OCI-M2 (cell line): ENCODE data around the gene KRTAP4-6.
"Not testable (repeated sequence)": the region's sequence is repeated elsewhere in the genome, so short reads cannot be mapped to it uniquely, and the experiment has no call there.

Experiments
- DNase-seq: peaks from one replicate; lab custom pipeline; 2025; ENCODE audit not compliant: unreplicated experiment; lab: John Stamatoyannopoulos, UW

KRTAP4-6 gene

GRCh38 chr17:41107941-41108450 lies 32.3 kb downstream of the KRTAP4-6 start:
- no peak for DNase-seq

GRCh38 chr17:41105347-41105746 lies 35.0 kb downstream of the KRTAP4-6 start, which contains the start of gene KRTAP4-9:
KRTAP4-9 (plus strand) TSS chr17:41105389; CDS start chr17:41105389, 0 bp downstream.
- DNase-seq: not testable (repeated sequence)

DNA sequence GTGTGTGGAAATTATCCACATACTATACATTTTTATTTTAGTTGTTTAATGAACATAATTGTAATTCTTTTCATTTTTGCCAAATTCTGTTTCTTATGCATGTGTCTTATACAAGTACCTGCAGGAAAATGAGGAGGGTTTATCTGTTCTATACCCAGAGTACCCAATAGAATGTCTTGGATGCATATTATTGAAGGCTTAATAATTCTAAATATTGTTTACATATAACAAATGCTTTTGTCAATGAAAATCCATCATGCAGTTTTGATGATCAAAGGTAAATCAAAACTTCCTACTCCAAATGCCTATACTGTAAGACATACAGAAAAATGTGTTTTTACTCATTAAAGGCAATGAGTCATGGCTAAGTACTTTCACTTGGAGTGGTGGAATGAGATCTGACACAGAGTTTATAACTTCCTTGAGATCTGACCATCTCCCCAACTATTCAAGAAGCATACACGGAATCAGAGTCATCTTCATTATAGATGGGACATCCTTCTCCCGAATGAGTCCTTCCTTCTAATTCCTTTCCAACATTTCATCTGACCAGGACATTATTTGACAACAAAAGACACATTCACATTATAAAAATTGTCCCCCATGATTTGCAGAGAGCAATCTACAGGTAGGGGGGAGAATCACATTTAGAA lies 35.8 kb downstream of the KRTAP4-6 start:
- DNase-seq: not testable (repeated sequence)

GRCh38 chr17:41103896-41104295 lies 36.4 kb downstream of the KRTAP4-6 start:
- DNase-seq: no peak

DNA sequence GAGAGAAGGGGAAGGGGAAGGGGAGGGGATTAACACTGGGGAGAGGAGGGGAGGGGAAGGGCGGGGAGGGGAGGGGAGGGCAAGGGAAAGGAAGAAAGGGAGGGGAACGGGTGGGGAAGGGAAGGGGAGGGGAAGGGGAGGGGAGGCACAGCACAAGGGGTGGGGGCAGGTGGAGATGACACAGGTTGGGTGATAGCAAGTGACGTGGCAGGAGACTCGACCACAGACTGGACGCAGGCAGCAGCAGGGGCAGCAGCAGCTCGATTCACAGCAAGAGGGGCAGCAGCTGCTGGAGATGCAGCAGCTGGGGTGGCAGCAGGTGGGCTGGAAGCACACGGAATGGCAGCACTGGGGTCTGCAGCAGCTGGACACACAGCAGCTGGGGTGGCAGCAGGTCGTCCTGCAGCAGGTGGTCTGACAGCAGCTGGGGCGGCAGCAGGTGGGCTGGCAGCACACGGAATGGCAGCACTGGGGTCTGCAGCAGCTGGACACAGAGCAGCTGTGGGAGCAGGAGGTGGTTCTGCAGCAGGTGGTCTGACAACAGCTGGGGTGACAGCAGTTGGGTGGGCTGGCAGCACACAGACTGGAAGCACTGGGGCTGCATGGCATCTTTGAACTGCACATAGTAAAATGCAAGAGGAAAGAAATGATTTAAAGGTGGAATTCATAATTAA lies 38.6 kb downstream of the KRTAP4-6 start, which contains the start of gene KRTAP4-16:
Gene KRTAP4-16 (minus strand): TSS at position 624 of the 674 bp plus-strand sequence. CDS start 0 bp downstream, at position 624.
- no peak for DNase-seq

DNA sequence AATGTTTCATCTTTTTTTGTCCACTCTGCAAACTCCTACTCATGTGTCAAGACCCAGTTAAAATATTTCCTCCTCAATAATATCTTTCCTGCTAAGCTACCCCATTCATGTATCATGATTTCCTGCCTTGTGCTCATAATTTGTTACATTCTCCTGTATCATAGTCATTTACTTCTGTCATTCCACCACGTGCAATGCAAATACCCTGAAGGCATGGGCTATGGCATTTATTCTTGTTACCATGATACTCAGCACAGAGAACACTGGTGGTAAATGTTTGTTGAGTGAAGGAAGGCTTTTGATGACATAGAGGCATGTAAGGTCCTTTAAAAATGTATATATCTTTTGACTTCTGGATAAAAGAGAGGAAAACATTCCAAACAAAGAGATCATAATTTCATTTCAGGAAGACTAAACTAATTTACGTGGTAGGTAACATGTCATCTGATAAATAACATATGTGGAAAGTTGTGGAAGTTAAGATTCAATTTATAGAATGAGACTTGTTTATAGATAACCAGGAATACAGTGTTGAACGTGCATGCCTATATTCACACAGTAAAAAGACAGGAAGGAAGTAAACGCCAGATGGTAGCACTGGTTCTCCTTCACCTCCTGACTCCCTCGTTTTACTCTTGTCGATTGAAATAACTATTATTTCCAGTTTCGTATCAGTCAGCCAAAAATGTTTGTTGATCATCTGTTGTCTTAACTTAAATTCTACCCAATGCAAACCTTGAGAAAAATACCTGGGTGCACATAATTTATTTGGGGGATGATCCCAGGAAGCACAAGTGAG lies 40.5 kb downstream of the KRTAP4-6 start:
- DNase-seq: not testable (repeated sequence)

GRCh38 chr17:41098481-41098880 lies 41.9 kb downstream of the KRTAP4-6 start:
- DNase-seq: no peak

- no peak for DNase-seq
These were observed 42.3 kb downstream of the KRTAP4-6 start, which contains the start of gene KRTAP4-8 for GRCh38 chr17:41098042-41098441. KRTAP4-8 (minus strand) TSS chr17:41098142; CDS start chr17:41098084, 58 bp downstream.

GRCh38 chr17:41096055-41096454 lies 44.3 kb downstream of the KRTAP4-6 start:
- DNase-seq: no peak
